Measurements from ENCODE around the gene ATP2B1.
A peak's percentile ranks its signal among the peaks of the same experiment; 100 is the strongest.

Gene ATP2B1

GRCh38 chr12:89649820-89650219 lies 58.8 kb downstream of the ATP2B1 start:
- FAIRE-seq (no peak), DNase-seq (ENCODE audit: insufficient read length) (no peak)
- TF ChIP-seq TAF1 (IDR thresholded peaks at IDR 0.05; ENCODE audit: borderline replicate concordance, low read depth, low read length): no peak
- no peak for TF ChIP-seq POLR2A (IDR thresholded peaks at IDR 0.05; ENCODE audit: low read depth, low read length)
- no peak for TF ChIP-seq POLR2AphosphoS5 (IDR thresholded peaks at IDR 0.05; ENCODE audit: low read depth, low read length)

- no peak for DNase-seq (ENCODE audit: insufficient read length)
- 0 out of 2 replicates have a peak, but pooled peaks have one; percentile 28 for TF ChIP-seq POLR2A (IDR thresholded peaks at IDR 0.05; ENCODE audit: low read depth, low read length)
- TF ChIP-seq TAF1 (IDR thresholded peaks at IDR 0.05; ENCODE audit: borderline replicate concordance, low read depth, low read length): no peak
- no peak for FAIRE-seq
Observed at GRCh38 chr12:89649139-89649538, 59.5 kb downstream of the ATP2B1 start.

GRCh38 chr12:89648211-89648930 lies 60.3 kb downstream of the ATP2B1 start:
- TF ChIP-seq POLR2AphosphoS5 (IDR thresholded peaks at IDR 0.05; ENCODE audit: low read depth, low read length) (no peak), TAF1 (IDR thresholded peaks at IDR 0.05; ENCODE audit: borderline replicate concordance, low read depth, low read length) (no peak), POLR2A (IDR thresholded peaks at IDR 0.05; ENCODE audit: low read depth, low read length) (no peak)
- FAIRE-seq (no peak), DNase-seq (ENCODE audit: insufficient read length) (no peak)

- TF ChIP-seq POLR2AphosphoS5 (IDR thresholded peaks at IDR 0.05; ENCODE audit: low read depth, low read length) (no peak), TAF1 (IDR thresholded peaks at IDR 0.05; ENCODE audit: borderline replicate concordance, low read depth, low read length) (no peak), POLR2A (IDR thresholded peaks at IDR 0.05; ENCODE audit: low read depth, low read length) (no peak)
- DNase-seq (ENCODE audit: insufficient read length) (no peak), FAIRE-seq (no peak)
Observed at GRCh38 chr12:89645434-89645833, 63.2 kb downstream of the ATP2B1 start.

- FAIRE-seq (no peak), DNase-seq (ENCODE audit: insufficient read length) (no peak)
- TF ChIP-seq POLR2A (IDR thresholded peaks at IDR 0.05; ENCODE audit: low read depth, low read length) (no peak), POLR2AphosphoS5 (IDR thresholded peaks at IDR 0.05; ENCODE audit: low read depth, low read length) (no peak), TAF1 (IDR thresholded peaks at IDR 0.05; ENCODE audit: borderline replicate concordance, low read depth, low read length) (no peak)
Observed at GRCh38 chr12:89642959-89643358, 65.7 kb downstream of the ATP2B1 start.

- DNase-seq (ENCODE audit: insufficient read length): no peak
- FAIRE-seq: no peak
- no peak for TF ChIP-seq TAF1 (IDR thresholded peaks at IDR 0.05; ENCODE audit: borderline replicate concordance, low read depth, low read length)
- no peak for TF ChIP-seq POLR2A (IDR thresholded peaks at IDR 0.05; ENCODE audit: low read depth, low read length)
- TF ChIP-seq POLR2AphosphoS5 (IDR thresholded peaks at IDR 0.05; ENCODE audit: low read depth, low read length): no peak
Observed at GRCh38 chr12:89636776-89637160, 71.9 kb downstream of the ATP2B1 start.

- DNase-seq (ENCODE audit: insufficient read length): no peak
- peak; percentile 5 for FAIRE-seq
- no peak for TF ChIP-seq POLR2A (IDR thresholded peaks at IDR 0.05; ENCODE audit: low read depth, low read length)
- no peak for TF ChIP-seq POLR2AphosphoS5 (IDR thresholded peaks at IDR 0.05; ENCODE audit: low read depth, low read length)
- no peak for TF ChIP-seq TAF1 (IDR thresholded peaks at IDR 0.05; ENCODE audit: borderline replicate concordance, low read depth, low read length)
Observed at GRCh38 chr12:89636052-89636775, 72.4 kb downstream of the ATP2B1 start.

- no peak for FAIRE-seq
- TF ChIP-seq POLR2AphosphoS5 (IDR thresholded peaks at IDR 0.05; ENCODE audit: low read depth, low read length): no peak
- TF ChIP-seq POLR2A (IDR thresholded peaks at IDR 0.05; ENCODE audit: low read depth, low read length): no peak
- no peak for TF ChIP-seq TAF1 (IDR thresholded peaks at IDR 0.05; ENCODE audit: borderline replicate concordance, low read depth, low read length)
- no peak for DNase-seq (ENCODE audit: insufficient read length)
Observed at GRCh38 chr12:89634508-89634907, 74.1 kb downstream of the ATP2B1 start.

- FAIRE-seq: no peak
Observed at GRCh38 chr12:89632778-89633177, 75.9 kb downstream of the ATP2B1 start.

GRCh38 chr12:89622115-89622514 lies 86.5 kb downstream of the ATP2B1 start:
- DNase-seq (ENCODE audit: insufficient read length) (no peak), FAIRE-seq (peak; percentile 67)
- TF ChIP-seq POLR2A (IDR thresholded peaks at IDR 0.05; ENCODE audit: low read depth, low read length) (no peak), TAF1 (IDR thresholded peaks at IDR 0.05; ENCODE audit: borderline replicate concordance, low read depth, low read length) (no peak), POLR2AphosphoS5 (IDR thresholded peaks at IDR 0.05; ENCODE audit: low read depth, low read length) (no peak)

More at GRCh38 chr12:89632778-89633177, 75.9 kb downstream of the ATP2B1 start:
- DNase-seq (ENCODE audit: insufficient read length): no peak
- TF ChIP-seq POLR2AphosphoS5 (IDR thresholded peaks at IDR 0.05; ENCODE audit: low read depth, low read length) (no peak), POLR2A (IDR thresholded peaks at IDR 0.05; ENCODE audit: low read depth, low read length) (no peak), TAF1 (IDR thresholded peaks at IDR 0.05; ENCODE audit: borderline replicate concordance, low read depth, low read length) (no peak)

- FAIRE-seq: no peak
- DNase-seq (ENCODE audit: insufficient read length): no peak
- TF ChIP-seq POLR2AphosphoS5 (IDR thresholded peaks at IDR 0.05; ENCODE audit: low read depth, low read length): no peak
- no peak for TF ChIP-seq TAF1 (IDR thresholded peaks at IDR 0.05; ENCODE audit: borderline replicate concordance, low read depth, low read length)
- TF ChIP-seq POLR2A (IDR thresholded peaks at IDR 0.05; ENCODE audit: low read depth, low read length): no peak
Observed at GRCh38 chr12:89621521-89621920, 87.1 kb downstream of the ATP2B1 start.

- no peak for TF ChIP-seq POLR2AphosphoS5 (IDR thresholded peaks at IDR 0.05; ENCODE audit: low read depth, low read length)
- no peak for TF ChIP-seq POLR2A (IDR thresholded peaks at IDR 0.05; ENCODE audit: low read depth, low read length)
- no peak for TF ChIP-seq TAF1 (IDR thresholded peaks at IDR 0.05; ENCODE audit: borderline replicate concordance, low read depth, low read length)
- FAIRE-seq (no peak), DNase-seq (ENCODE audit: insufficient read length) (no peak)
Observed at GRCh38 chr12:89619764-89620163, 88.9 kb downstream of the ATP2B1 start.

Measured in GM12892 (cell line).